Ishikawa (cell line): ENCODE measurements around the gene KLHL24.

Experiments
- RAD21 ChIP-seq: IDR thresholded peaks from 2 replicates; pipeline ENCODE4 v1.6.1; 2012; ENCODE audit warnings: low read depth
- TCF12 ChIP-seq: IDR thresholded peaks from 2 replicates; pipeline ENCODE4 v1.6.1; 2012; ENCODE audit warnings: low read depth
- TF ChIP-seq, protein P1 (sequence below): IDR thresholded peaks from 2 replicates; pipeline ENCODE4 v1.6.1; 2012; ENCODE audit warnings: low read depth, mild to moderate bottlenecking

DNA sequence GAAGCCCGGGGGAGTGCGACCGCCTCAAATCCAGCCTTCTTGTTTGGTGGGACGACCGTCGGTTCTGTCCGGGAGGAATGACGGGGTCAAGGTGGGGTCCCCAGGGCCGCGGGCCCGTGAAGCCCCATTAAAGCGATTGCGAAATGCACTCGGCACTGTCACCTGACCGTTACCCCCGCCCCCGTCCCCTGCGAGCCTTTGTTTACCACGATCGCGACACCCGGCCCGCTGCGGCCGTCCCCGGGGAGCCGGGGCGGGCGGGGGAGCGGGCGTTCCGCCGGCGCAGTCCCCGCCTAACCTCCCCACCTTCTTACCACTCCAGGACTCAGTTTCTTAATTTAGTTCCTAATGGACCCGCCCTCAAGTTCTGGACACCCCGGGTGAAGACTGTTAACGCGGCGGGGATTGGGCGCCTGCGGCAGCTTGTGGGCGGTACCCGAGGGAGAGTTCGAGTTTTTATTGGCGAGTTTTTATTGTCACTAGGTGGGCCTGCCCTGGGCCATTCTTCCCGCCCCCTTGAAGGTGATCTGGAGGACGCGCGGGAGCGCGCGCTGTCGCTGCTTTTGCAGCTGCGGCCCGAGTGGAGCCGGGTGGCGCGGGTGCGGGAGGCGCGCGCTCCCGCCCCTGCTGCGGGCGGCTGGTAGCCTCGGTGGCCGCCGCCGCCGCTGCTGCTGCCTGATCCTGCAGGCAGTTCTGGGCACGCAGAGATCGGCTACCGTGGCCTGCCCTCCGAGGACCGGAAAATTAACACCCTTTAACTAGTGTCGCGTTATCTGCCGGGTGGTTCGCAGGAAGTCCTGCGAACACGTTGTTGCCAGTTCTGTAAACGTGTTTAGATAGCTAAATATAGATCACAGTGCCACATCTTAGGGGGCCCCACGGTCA is 1.0 kb downstream of the KLHL24 start:
- TF ChIP-seq RAD21, result no peak
- TF ChIP-seq, protein P1, sequence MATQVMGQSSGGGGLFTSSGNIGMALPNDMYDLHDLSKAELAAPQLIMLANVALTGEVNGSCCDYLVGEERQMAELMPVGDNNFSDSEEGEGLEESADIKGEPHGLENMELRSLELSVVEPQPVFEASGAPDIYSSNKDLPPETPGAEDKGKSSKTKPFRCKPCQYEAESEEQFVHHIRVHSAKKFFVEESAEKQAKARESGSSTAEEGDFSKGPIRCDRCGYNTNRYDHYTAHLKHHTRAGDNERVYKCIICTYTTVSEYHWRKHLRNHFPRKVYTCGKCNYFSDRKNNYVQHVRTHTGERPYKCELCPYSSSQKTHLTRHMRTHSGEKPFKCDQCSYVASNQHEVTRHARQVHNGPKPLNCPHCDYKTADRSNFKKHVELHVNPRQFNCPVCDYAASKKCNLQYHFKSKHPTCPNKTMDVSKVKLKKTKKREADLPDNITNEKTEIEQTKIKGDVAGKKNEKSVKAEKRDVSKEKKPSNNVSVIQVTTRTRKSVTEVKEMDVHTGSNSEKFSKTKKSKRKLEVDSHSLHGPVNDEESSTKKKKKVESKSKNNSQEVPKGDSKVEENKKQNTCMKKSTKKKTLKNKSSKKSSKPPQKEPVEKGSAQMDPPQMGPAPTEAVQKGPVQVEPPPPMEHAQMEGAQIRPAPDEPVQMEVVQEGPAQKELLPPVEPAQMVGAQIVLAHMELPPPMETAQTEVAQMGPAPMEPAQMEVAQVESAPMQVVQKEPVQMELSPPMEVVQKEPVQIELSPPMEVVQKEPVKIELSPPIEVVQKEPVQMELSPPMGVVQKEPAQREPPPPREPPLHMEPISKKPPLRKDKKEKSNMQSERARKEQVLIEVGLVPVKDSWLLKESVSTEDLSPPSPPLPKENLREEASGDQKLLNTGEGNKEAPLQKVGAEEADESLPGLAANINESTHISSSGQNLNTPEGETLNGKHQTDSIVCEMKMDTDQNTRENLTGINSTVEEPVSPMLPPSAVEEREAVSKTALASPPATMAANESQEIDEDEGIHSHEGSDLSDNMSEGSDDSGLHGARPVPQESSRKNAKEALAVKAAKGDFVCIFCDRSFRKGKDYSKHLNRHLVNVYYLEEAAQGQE, result no peak
- peak; percentile 45 for TF ChIP-seq TCF12
